LoVo (cell line): ENCODE data around the gene NRROS.

Source experiments
- DNase-seq: peaks from one replicate; pipeline ENCODE4 v3.0.0-alpha.2; 2016; ENCODE audit warnings: low spot score

Gene NRROS

GRCh38 chr3:196686436-196686835 is 46.9 kb downstream of the NRROS start:
- no peak for DNase-seq

DNA sequence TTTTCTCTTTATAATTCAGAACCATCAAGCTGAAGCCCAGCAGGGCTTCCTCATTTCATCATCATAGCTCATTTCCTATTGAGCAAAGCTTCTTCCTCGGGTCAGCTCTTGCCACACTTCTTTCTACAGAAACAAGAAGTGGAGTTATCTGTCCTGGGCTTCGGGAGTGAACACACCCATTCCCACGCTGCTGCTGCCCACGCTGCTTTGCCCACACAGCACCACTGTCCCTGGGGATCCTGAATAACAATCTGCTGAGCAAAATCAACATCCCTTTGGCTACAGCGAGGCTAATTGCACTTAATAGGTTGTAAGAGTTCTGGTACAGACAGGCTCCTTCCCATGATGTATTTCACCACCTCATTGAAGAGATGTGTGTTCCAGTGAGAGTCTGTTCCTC is 48.9 kb downstream of the NRROS start:
- no peak for DNase-seq

DNA sequence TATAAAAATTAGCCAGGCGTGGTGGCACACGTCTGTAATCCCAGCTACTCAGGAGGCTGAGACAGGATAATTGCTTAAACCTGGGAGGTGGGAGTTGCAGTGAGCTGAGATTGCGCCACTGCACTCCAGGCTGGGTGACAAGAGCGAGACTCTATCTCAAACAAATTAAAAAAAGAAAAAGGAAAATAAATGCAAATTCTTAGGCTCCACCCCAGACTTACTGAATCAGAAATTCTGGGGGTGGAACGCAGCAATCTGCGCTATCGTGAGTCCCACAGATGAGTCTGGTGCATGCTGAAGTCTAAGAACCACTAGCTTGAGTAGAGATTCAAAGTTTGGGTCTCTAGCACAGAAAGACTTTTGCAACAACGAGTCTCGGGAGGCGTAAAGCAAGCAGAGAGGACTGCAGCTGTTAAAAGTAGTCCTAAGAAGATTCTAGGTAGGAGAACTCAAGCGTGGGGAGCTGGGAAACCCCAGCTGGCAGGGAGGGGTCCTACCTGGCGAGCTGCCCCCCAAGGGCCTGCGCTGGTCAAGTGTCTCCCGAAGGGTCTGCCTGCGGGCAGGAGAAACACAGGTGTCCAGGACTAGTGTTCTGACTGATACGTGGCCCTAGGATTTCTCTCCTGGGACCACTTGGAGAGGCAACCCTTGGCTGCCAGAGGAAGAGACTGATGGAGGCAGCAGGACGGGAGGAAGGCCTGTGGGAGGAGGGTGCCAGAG is 50.6 kb downstream of the NRROS start:
- DNase-seq, result no peak

- DNase-seq, result no peak
Observed at GRCh38 chr3:196691386-196691785, 51.9 kb downstream of the NRROS start.

GRCh38 chr3:196694202-196694638 is 54.7 kb downstream of the NRROS start:
- no peak for DNase-seq

DNA sequence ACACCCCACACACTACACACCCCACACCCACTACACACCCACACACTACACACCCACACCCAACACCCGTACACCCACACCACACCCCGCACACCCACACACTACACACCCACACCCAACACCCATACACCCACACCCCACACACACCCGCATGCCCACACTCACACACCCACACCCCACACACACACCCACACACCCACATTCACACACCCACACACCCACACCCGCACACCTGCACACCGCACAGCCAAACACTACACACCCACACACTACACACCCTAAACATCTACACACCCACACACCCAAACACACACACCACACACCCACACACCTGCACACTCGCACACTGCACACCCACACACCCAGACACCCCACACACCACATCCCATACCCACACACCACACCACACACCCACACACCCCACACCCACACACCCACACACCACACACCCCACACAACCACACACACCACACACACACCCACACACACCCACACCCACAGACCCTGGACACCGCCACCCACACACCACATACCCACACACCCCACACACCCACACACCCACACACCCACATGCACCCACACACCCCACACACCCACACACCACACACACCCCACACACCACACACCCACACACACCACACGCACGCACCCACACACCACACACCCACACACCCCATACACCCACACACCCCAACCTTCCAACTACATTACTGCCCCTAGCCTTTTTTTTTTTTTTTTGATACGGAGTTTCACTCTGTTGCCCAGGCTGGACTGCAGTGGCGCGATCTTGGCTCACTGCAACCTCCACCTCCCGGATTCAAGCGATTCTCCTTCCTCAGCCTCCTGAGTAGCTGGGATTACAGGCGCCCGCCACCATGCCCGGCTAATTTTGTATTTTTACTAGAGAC is 55.7 kb downstream of the NRROS start:
- no peak for DNase-seq

GRCh38 chr3:196695849-196696226 is 56.3 kb downstream of the NRROS start:
- DNase-seq, result no peak

DNA sequence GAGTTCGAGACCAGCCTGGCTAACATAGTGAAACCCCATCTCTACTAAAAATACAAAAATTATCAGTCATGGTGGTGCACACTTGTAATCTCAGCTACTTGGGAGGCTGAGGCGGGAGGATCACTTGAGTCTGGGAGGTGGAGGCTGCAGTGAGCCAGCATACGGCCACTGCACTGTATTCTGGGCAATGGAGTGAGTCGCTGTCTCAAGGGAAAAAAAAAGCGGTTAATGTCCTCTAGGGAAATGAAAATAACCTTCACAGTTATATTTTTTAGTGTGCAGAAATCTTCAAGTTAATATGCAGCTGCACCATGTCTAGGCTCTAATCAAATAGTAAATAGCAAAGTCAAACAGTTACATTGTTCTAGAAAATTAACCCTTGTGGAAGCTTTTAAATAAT is 57.8 kb downstream of the NRROS start:
- DNase-seq, result no peak

- DNase-seq, result no peak
Observed at GRCh38 chr3:196699749-196700148, 60.3 kb downstream of the NRROS start.

GRCh38 chr3:196700801-196701200 is 61.3 kb downstream of the NRROS start:
- DNase-seq, result no peak

DNA sequence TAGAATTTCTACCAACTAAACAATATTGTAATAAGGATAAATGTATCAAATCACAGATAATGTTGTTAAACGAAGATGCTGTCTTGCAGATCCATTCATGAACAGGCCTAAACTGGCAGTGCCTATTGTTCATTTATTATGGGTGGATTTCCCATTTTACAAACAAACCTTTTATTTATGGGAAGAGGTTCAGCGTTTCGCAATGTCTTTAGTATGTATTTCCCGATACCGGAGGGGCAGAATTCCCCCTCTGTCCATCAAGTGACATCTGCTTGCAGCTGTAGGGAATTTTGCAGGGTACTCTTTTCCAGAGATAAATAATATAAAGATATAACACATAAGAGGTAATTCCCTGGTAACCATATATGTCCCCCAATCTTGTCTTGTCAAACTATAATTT is 66.8 kb downstream of the NRROS start:
- no peak for DNase-seq

DNA sequence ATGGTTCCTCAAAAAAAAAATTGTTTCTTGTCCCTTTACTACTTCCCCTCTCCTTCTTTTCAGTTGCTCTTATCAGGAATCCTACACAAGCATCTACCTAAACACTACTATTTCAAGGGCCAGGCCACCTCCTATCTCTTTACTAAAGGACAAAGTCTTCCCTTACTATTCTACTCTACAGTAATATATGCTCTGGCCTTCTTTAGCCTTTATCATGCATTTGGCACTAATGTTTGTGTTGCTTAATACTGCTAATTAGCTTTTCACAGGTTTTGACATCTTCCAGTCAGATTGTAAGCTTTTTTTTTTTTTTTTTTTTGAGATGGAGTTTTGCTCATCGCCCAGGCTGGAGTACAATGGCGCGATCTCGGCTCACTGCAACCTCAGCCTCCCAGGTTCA is 67.2 kb downstream of the NRROS start:
- no peak for DNase-seq

DNA sequence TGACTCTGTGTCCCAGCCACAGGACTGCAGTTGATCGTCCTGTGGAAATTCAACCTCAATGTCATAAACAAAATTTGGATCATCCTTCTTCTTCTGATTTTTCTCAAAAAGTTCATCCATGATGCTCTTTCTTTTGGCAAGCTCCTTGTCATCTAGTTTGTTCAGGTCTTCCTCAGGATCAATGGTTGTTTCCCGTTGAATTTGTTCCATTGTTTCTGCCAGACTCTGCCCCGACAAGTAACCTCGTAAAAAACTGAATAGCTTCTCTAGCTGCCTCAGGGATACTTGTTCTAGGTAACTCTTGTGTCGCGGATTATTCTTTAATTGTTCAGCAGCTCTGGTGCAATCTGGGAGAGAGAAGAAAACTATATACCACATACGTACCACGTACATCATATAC is 68.1 kb downstream of the NRROS start:
- no peak for DNase-seq

GRCh38 chr3:196708467-196708866 is 69.0 kb downstream of the NRROS start:
- DNase-seq, result no peak
